HepG2 (cell line): Measurements from ENCODE around the gene PPP1R13L. TPM values are rescaled to one million over a fixed set of nuclear protein-coding genes. Genes with fewer than 3 reads are reported as not detected.

Experiments
- AGO2 ChIP-seq: fragments of 200-400 bp; formaldehyde crosslinking; optimal IDR thresholded peaks from 2 replicates; pipeline ENCODE3; 2017; ENCODE audit warnings: mild to moderate bottlenecking, low read depth, low read length, moderate library complexity
- FOXP4 ChIP-seq: sonication (generic); formaldehyde crosslinking; IDR thresholded peaks from 2 replicates; pipeline ENCODE4 v1.4.0; 2020; ENCODE audit warnings: missing genetic modification reagents
- GZF1 ChIP-seq: sonication (generic); formaldehyde crosslinking; IDR thresholded peaks from 2 replicates; pipeline ENCODE4 v1.5.1; 2020; ENCODE audit warnings: mild to moderate bottlenecking, missing genetic modification reagents
- HIC2 ChIP-seq: sonication (generic); formaldehyde crosslinking; IDR thresholded peaks from 2 replicates; pipeline ENCODE4 v1.9.0; 2022; ENCODE audit warnings: low read depth, missing genetic modification reagents
- NR0B2 ChIP-seq: sonication (generic); formaldehyde crosslinking; IDR thresholded peaks from 2 replicates; pipeline ENCODE4 v1.4.0; 2020; ENCODE audit warnings: mild to moderate bottlenecking, missing genetic modification reagents
- ZHX2 ChIP-seq, 2 experiments: sonication (generic) in 1 of 2; formaldehyde crosslinking in 1 of 2; IDR thresholded peaks; 2 replicates each; pipeline versions ENCODE4 v1.6.1 to v1.9.0; 2014 to 2022; ENCODE audit warnings: antibody characterized with exemption in 1 of 2, borderline replicate concordance in 1 of 2, inconsistent platforms in 1 of 2, low read depth in 1 of 2, missing genetic modification reagents in 1 of 2
- ZNF225 ChIP-seq: sonication (generic); formaldehyde crosslinking; IDR thresholded peaks from 2 replicates; pipeline ENCODE4 v1.4.0; 2020; ENCODE audit warnings: mild to moderate bottlenecking, missing genetic modification reagents
- ZNF234 ChIP-seq: sonication (generic); formaldehyde crosslinking; conservative IDR thresholded peaks from 2 replicates; pipeline ENCODE4 v1.5.1; 2020; ENCODE audit warnings: mild to moderate bottlenecking, missing genetic modification reagents
- ZNF260 ChIP-seq: sonication (generic); formaldehyde crosslinking; IDR thresholded peaks from 2 replicates; pipeline ENCODE4 v1.4.0; 2020; ENCODE audit warnings: missing genetic modification reagents, low read depth, mild to moderate bottlenecking, borderline replicate concordance
- ZNF766 ChIP-seq: sonication (generic); formaldehyde crosslinking; IDR thresholded peaks from 2 replicates; pipeline ENCODE4 v1.5.0; 2020; ENCODE audit warnings: missing genetic modification reagents, borderline replicate concordance
- ZNF878 ChIP-seq: sonication (generic); formaldehyde crosslinking; IDR thresholded peaks from 2 replicates; pipeline ENCODE4 v1.8.1; 2023; ENCODE audit warnings: mild to moderate bottlenecking, missing genetic modification reagents, moderate library complexity
- ZSCAN21 ChIP-seq: sonication (generic); formaldehyde crosslinking; IDR thresholded peaks from 2 replicates; pipeline ENCODE4 v1.8.0; 2022; ENCODE audit warnings: mild to moderate bottlenecking, missing genetic modification reagents, moderate library complexity, borderline replicate concordance
- polyA plus RNA-seq, 8 experiments: library from polyadenylated mRNA; depleted of rRNA in 3 of 8; stranded (reverse) in 7 of 8; unstranded in 1 of 8; fragments of >200 nt; fragmentation: Illumina TruSeq in 4 of 8; extraction: Trizol in 4 of 8; gene quantifications; 2 replicates each; pipeline versions ENCODE4 v1.2.1 to v1.2.3, GENCODE V29; 2011 to 2016; ENCODE audit warnings: low read depth in 4 of 8, missing spikeins in 1 of 8, mixed read lengths in 1 of 8; ENCODE audit not compliant: insufficient read depth in 1 of 8
- total RNA-seq, 5 experiments: library from RNA; depleted of rRNA; stranded (reverse); fragments of >200 nt; fragmentation: Illumina TruSeq; extraction: Trizol; gene quantifications; 2 replicates each; pipeline ENCODE4 v1.2.3, GENCODE V29; 2016; ENCODE audit warnings: low read depth in 1 of 5
- TF ChIP-seq, protein P1 (sequence below): IDR thresholded peaks from 2 replicates; pipeline ENCODE4 v1.4.0; 2020; ENCODE audit warnings: mild to moderate bottlenecking, missing genetic modification reagents

The PPP1R13L gene
- total and polyA plus RNA-seq, 2 of the 13 experiments (the other 11 are each of a cell fraction or from before 2014, with no cell fraction given) = 1.3 to 6.6 TPM

- TF ChIP-seq, protein P1, sequence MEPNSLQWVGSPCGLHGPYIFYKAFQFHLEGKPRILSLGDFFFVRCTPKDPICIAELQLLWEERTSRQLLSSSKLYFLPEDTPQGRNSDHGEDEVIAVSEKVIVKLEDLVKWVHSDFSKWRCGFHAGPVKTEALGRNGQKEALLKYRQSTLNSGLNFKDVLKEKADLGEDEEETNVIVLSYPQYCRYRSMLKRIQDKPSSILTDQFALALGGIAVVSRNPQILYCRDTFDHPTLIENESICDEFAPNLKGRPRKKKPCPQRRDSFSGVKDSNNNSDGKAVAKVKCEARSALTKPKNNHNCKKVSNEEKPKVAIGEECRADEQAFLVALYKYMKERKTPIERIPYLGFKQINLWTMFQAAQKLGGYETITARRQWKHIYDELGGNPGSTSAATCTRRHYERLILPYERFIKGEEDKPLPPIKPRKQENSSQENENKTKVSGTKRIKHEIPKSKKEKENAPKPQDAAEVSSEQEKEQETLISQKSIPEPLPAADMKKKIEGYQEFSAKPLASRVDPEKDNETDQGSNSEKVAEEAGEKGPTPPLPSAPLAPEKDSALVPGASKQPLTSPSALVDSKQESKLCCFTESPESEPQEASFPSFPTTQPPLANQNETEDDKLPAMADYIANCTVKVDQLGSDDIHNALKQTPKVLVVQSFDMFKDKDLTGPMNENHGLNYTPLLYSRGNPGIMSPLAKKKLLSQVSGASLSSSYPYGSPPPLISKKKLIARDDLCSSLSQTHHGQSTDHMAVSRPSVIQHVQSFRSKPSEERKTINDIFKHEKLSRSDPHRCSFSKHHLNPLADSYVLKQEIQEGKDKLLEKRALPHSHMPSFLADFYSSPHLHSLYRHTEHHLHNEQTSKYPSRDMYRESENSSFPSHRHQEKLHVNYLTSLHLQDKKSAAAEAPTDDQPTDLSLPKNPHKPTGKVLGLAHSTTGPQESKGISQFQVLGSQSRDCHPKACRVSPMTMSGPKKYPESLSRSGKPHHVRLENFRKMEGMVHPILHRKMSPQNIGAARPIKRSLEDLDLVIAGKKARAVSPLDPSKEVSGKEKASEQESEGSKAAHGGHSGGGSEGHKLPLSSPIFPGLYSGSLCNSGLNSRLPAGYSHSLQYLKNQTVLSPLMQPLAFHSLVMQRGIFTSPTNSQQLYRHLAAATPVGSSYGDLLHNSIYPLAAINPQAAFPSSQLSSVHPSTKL = peak; percentile 49; the same call in 1 of the 2 replicates
- no peak for TF ChIP-seq AGO2
- TF ChIP-seq GZF1 (CRISPR knock-in tag) = no peak
- no peak for TF ChIP-seq ZNF260 (CRISPR knock-in tag)
- TF ChIP-seq ZNF878 = no peak
- no peak for TF ChIP-seq ZNF225 (CRISPR knock-in tag)
- no peak for TF ChIP-seq ZHX2 (IDR thresholded peaks at IDR 0.05; ENCODE audit: low read depth)
- no peak for TF ChIP-seq ZHX2 (CRISPR knock-in tag; IDR thresholded peaks at IDR 0.05; ENCODE audit: borderline replicate concordance)
- no peak for TF ChIP-seq NR0B2
- TF ChIP-seq FOXP4 (CRISPR knock-in tag) = 0 out of 2 replicates have a peak, but pooled peaks have one; percentile 9
- TF ChIP-seq ZSCAN21 (CRISPR knock-in tag) = no peak; the same call in 1 of the 2 replicates
- TF ChIP-seq ZNF766 (CRISPR knock-in tag) = no peak
- TF ChIP-seq HIC2 (CRISPR knock-in tag) = no peak
- no peak for TF ChIP-seq ZNF234 (CRISPR knock-in tag)
Observed at GRCh38 chr19:45444318-45445041, 39.6 kb upstream of the PPP1R13L start (continued).
